Ovary (tissue), 9 donors: ENCODE data around the gene CMTM6. TPM values are rescaled to one million over a fixed set of nuclear protein-coding genes. Genes with fewer than 3 reads are reported as not detected.
"Not testable (repeated sequence)": the region's sequence is repeated elsewhere in the genome, so short reads cannot be mapped to it uniquely, and the experiment has no call there.

Experiments
- DNase-seq, 5 donors: peaks; one replicate each; pipeline ENCODE4 v3.0.0-alpha.2; 2019 to 2020
- H3K27ac ChIP-seq, 2 donors: fragments of 200-600 bp; one replicate each; pipeline versions ENCODE4 v1.5.1 to v1.8.0; 2019 to 2022
- H3K27me3 ChIP-seq: fragments of 200-600 bp; one replicate; pipeline ENCODE4 v1.8.0; 2022
- H3K36me3 ChIP-seq: fragments of 200-600 bp; sonication (generic); one replicate; pipeline ENCODE4 v1.5.1; 2019
- H3K4me1 ChIP-seq: one replicate; pipeline ENCODE4 v1.8.1; 2013; ENCODE audit warnings: mild to moderate bottlenecking, moderate library complexity; ENCODE audit not compliant: insufficient read depth
- H3K4me3 ChIP-seq: fragments of 200-600 bp; sonication (generic); one replicate; pipeline ENCODE4 v1.5.1; 2017
- H3K9me3 ChIP-seq, 2 donors: fragments of 200-600 bp in 1 of 2; sonication (generic) in 1 of 2; one replicate each; pipeline versions ENCODE4 v1.5.1 to v1.8.1; 2013 to 2019; ENCODE audit warnings: mild to moderate bottlenecking in 1 of 2, moderate library complexity in 1 of 2
- CTCF ChIP-seq, 3 donors: fragments of 450-650 bp in 2 of 3; fragments of 200-600 bp in 1 of 3; IDR thresholded peaks; one replicate each; pipeline versions ENCODE4 v1.5.1 to v1.8.0; 2016 to 2022; ENCODE audit warnings: antibody characterized with exemption in 3 of 3, mild to moderate bottlenecking in 1 of 3
- EP300 ChIP-seq: sonication (generic); formaldehyde crosslinking; IDR thresholded peaks from one replicate; pipeline ENCODE4 v1.6.1; 2017; ENCODE audit warnings: antibody characterized with exemption
- POLR2A ChIP-seq: fragments of 450-650 bp; IDR thresholded peaks from one replicate; pipeline ENCODE4 v1.6.1; 2017; ENCODE audit warnings: antibody characterized with exemption, mild to moderate bottlenecking, moderate library complexity
- WGBS, 3 donors: extraction: QIAGEN DNeasy Blood & Tissue Kit in 1 of 3; methylation state at CpG; one replicate each; pipeline versions ENCODE4 v1.1.5 to v1.1.7; 2013 to 2017; 5-methylcytosine and 5-hydroxymethylcytosine counted together
- intact Hi-C, 4 donors: fragments of 100-400 bp; cut with DNase I; formaldehyde crosslinking; loops; one replicate each; pipeline versions ENCODE4 v1.11.0 to v1.15.1; 2022 to 2023
- polyA plus RNA-seq, 2 donors: library from polyadenylated mRNA; stranded (reverse); fragments of 200-250 nt in 1 of 2; fragments of 350-450 nt in 1 of 2; fragmentation: Illumina TruSeq in 1 of 2; extraction: RNeasy Lipid Tissue Mini Kit (QIAGEN cat#74804) in 1 of 2; gene quantifications; one replicate each; pipeline ENCODE4 v1.2.3, GENCODE V29; 2013 to 2014
- total RNA-seq, 7 donors: library from RNA; depleted of rRNA in 2 of 7; stranded (reverse); fragments of >200 nt in 2 of 7; fragmentation: NEBNext Ultra II Directional in 3 of 7; extraction: Animal tissue kit (Norgen Biotek cat#: 25700) in 3 of 7; gene quantifications; one replicate each; pipeline versions ENCODE4 v1.1.0 to v1.2.4, GENCODE V29; 2016 to 2023
- donor health status: DM: no; HTN: no; CAD: no; lungs with moderate emphysema.
- donor health status: DM: no; HTN: no; CAD: no.
- donor health status: Bipolar disorder and iron deficiency.
- donor health status: DM: yes; HTN: yes; CAD: no.
- donor health status: DM: no; HTN: no; CAD: no.
- donor health status: DM: yes; HTN: yes; CAD: no.

Gene CMTM6
- total and polyA plus RNA-seq, 9 donors: 19.7 to 150 (median 25.9) TPM

GRCh38 chr3:32440611-32441350, 61.9 kb downstream of the CMTM6 start:
- H3K9me3 ChIP-seq: no peaks in the 10 kb centered on the region
- no peaks in the 10 kb centered on the region for H3K36me3 ChIP-seq
- WGBS, 3 donors: 77 to 83% (median 80%) methylated on average over 10 of the region's 10 CpGs
- no peak overlapping the region for H3K27ac ChIP-seq
- no peaks in the 10 kb centered on the region for H3K27me3 ChIP-seq
- TF ChIP-seq POLR2A (no peak), EP300 (no peak), CTCF (IDR thresholded peaks at IDR 0.05) (no peak)
- DNase-seq: no peak
- intact Hi-C loops: no loop called here
- no peaks in the 10 kb centered on the region for H3K4me1 ChIP-seq
- H3K4me3 ChIP-seq: no peak overlapping the region

GRCh38 chr3:32439421-32439820, 63.2 kb downstream of the CMTM6 start:
- WGBS, 3 donors: 94 to 100% (median 97%) methylated on average over 4 of the region's 4 CpGs
- H3K27me3 ChIP-seq, DNase-seq, intact Hi-C loops, H3K4me1 ChIP-seq, H3K36me3 ChIP-seq, H3K4me3 ChIP-seq, H3K9me3 ChIP-seq, H3K27ac ChIP-seq: not testable (repeated sequence)

- intact Hi-C loops: no loop called here
- Histone ChIP-seq H3K27ac (no peak overlapping the region), H3K36me3 (no peaks in the 10 kb centered on the region), H3K9me3 (no peaks in the 10 kb centered on the region), H3K4me3 (no peak overlapping the region), H3K4me1 (no peaks in the 10 kb centered on the region), H3K27me3 (no peaks in the 10 kb centered on the region)
- TF ChIP-seq CTCF (IDR thresholded peaks at IDR 0.05): no peak
- TF ChIP-seq EP300: no peak
- TF ChIP-seq POLR2A: no peak
- DNase-seq: no peak
- 79 to 82% (median 81%) methylated on average over 10 of the region's 10 CpGs for WGBS, 3 donors
Observed at GRCh38 chr3:32438596-32439344, 63.9 kb downstream of the CMTM6 start.

- 88 to 91% (median 89%) methylated on average over 7 of the region's 7 CpGs for WGBS, 3 donors
- Histone ChIP-seq H3K4me3 (no peak overlapping the region), H3K36me3 (no peaks in the 10 kb centered on the region), H3K27ac (no peak overlapping the region), H3K4me1 (no peaks in the 10 kb centered on the region), H3K27me3 (no peaks in the 10 kb centered on the region), H3K9me3 (no peaks in the 10 kb centered on the region)
- intact Hi-C loops: no loop called here
- no peak for TF ChIP-seq CTCF (IDR thresholded peaks at IDR 0.05)
- no peak for TF ChIP-seq POLR2A
- TF ChIP-seq EP300: no peak
- DNase-seq: no peak
Observed at GRCh38 chr3:32437896-32438295, 64.8 kb downstream of the CMTM6 start.

GRCh38 chr3:32436816-32437189, 65.8 kb downstream of the CMTM6 start:
- H3K27ac ChIP-seq: no peak overlapping the region
- 97 to 98% (median 98%) methylated on average over 4 of the region's 4 CpGs for WGBS, 3 donors
- H3K4me3 ChIP-seq: no peak overlapping the region
- H3K9me3 ChIP-seq: no peaks in the 10 kb centered on the region
- TF ChIP-seq POLR2A (no peak), EP300 (no peak), CTCF (IDR thresholded peaks at IDR 0.05) (no peak)
- intact Hi-C loops: no loop called here
- no peak for DNase-seq
- no peaks in the 10 kb centered on the region for H3K4me1 ChIP-seq
- H3K36me3 ChIP-seq: no peaks in the 10 kb centered on the region
- no peaks in the 10 kb centered on the region for H3K27me3 ChIP-seq
